ENCODE measurements around the gene SLC12A7.

SLC12A7 gene

GRCh38 chr5:1077491-1078020 lies 34.3 kb downstream of the SLC12A7 start:
- no peak for DNase-seq (ENCODE audit: low spot score)

- no peak for DNase-seq (ENCODE audit: low spot score)
Observed at GRCh38 chr5:1077026-1077425, 34.8 kb downstream of the SLC12A7 start.

- no peak for DNase-seq (ENCODE audit: low spot score)
Observed at GRCh38 chr5:1076406-1076805, 35.5 kb downstream of the SLC12A7 start.

- no peak for DNase-seq (ENCODE audit: low spot score)
Observed at GRCh38 chr5:1075931-1076330, 35.9 kb downstream of the SLC12A7 start.

- no peak for DNase-seq (ENCODE audit: low spot score)
Observed at GRCh38 chr5:1075555-1075881, 36.3 kb downstream of the SLC12A7 start.

- no peak for DNase-seq (ENCODE audit: low spot score)
Observed at GRCh38 chr5:1074816-1075554, 36.9 kb downstream of the SLC12A7 start.

GRCh38 chr5:1074226-1074625 lies 37.6 kb downstream of the SLC12A7 start:
- DNase-seq (ENCODE audit: low spot score), result no peak

- DNase-seq (ENCODE audit: low spot score), result no peak
Observed at GRCh38 chr5:1073239-1074102, 38.4 kb downstream of the SLC12A7 start.

GRCh38 chr5:1069720-1070088 lies 42.2 kb downstream of the SLC12A7 start:
- no peak for DNase-seq (ENCODE audit: low spot score)

- DNase-seq (ENCODE audit: low spot score), result no peak
Observed at GRCh38 chr5:1068895-1069719, 42.8 kb downstream of the SLC12A7 start.

- no peak for DNase-seq (ENCODE audit: low spot score)
Observed at GRCh38 chr5:1068204-1068894, 43.5 kb downstream of the SLC12A7 start.

- DNase-seq (ENCODE audit: low spot score), result no peak
Observed at GRCh38 chr5:1067141-1068121, 44.4 kb downstream of the SLC12A7 start.

GRCh38 chr5:1066676-1067075 lies 45.2 kb downstream of the SLC12A7 start:
- DNase-seq (ENCODE audit: low spot score), result no peak

- DNase-seq (ENCODE audit: low spot score), result no peak
Observed at GRCh38 chr5:1065891-1066650, 45.8 kb downstream of the SLC12A7 start.

GRCh38 chr5:1065143-1065750 lies 46.6 kb downstream of the SLC12A7 start:
- DNase-seq (ENCODE audit: low spot score), result no peak

GRCh38 chr5:1064383-1065142 lies 47.3 kb downstream of the SLC12A7 start:
- DNase-seq (ENCODE audit: low spot score), result no peak

- DNase-seq (ENCODE audit: low spot score), result no peak
Observed at GRCh38 chr5:1063661-1064382, 48.0 kb downstream of the SLC12A7 start.

Measured in CD4-positive, alpha-beta T cell treated with Interleukin-15 for 4 hours (primary cell).